ENCODE data around the gene ARHGEF10L. TPM values are rescaled to one million over a fixed set of nuclear protein-coding genes. Genes with fewer than 3 reads are reported as not detected.

Gene ARHGEF10L
- total RNA-seq, 1 experiment from 2014 or later, result 11.2 TPM

DNA sequence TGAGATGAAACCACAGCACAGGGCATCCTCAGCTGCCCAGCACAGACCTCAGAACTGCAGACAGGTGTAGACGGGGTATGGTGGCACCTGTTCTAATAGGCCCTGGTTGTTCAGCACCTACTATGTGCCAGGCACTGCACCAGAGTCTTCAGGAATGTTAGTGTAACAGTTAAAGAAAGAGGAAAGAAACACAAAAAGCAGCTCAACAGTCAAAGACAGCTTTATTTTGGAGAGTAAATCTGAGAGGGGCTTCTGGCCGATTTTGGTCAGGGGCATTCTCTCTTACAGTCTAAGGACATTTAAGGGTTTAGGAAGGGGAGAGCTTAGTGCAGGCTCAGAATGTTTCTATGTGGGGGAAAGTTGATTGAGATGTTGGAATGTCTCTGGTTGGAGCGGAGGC is 170.5 kb downstream of the ARHGEF10L start:
- ChIA-PET POLR2A (ENCODE audit: unreplicated experiment) (no interaction called here), CTCF (no interaction called here)
- ATAC-seq (no peak), DNase-seq (no peak)
- intact Hi-C loops (cut with micrococcal nuclease), result no loop called here
- Histone ChIP-seq H3K4me3 (ENCODE audit: low read length) (no peak overlapping the region), H3K27ac (ENCODE audit: low read length) (no peak overlapping the region), H4K20me1 (ENCODE audit: low read length) (no peaks in the 10 kb centered on the region), H3K79me2 (ENCODE audit: low read length) (no peaks in the 10 kb centered on the region), H3K36me3 (ENCODE audit: low read depth, low read length) (no peaks in the 10 kb centered on the region), H3K9me3 (ENCODE audit: low read length) (no peaks in the 10 kb centered on the region), H3F3A (ENCODE audit: low read length, unreplicated experiment) (no peaks in the 10 kb centered on the region), H3K9me2 (replicated peaks; ENCODE audit: low read length) (no peaks in the 10 kb centered on the region), H3K9ac (ENCODE audit: low read length) (no peak overlapping the region), H3K4me1 (ENCODE audit: insufficient read depth, low read length) (no peaks in the 10 kb centered on the region), H3K4me2 (ENCODE audit: low read length) (no peak overlapping the region), H3K27me3 (ENCODE audit: low read length) (peaks cover 8% of the 10 kb centered on the region; the same call in 1 of the 2 replicates), H2AFZ (ENCODE audit: low read length) (no peak overlapping the region)
- no TSS peak for BruUV-seq (replicated peaks)
- TF ChIP-seq, protein P1, sequence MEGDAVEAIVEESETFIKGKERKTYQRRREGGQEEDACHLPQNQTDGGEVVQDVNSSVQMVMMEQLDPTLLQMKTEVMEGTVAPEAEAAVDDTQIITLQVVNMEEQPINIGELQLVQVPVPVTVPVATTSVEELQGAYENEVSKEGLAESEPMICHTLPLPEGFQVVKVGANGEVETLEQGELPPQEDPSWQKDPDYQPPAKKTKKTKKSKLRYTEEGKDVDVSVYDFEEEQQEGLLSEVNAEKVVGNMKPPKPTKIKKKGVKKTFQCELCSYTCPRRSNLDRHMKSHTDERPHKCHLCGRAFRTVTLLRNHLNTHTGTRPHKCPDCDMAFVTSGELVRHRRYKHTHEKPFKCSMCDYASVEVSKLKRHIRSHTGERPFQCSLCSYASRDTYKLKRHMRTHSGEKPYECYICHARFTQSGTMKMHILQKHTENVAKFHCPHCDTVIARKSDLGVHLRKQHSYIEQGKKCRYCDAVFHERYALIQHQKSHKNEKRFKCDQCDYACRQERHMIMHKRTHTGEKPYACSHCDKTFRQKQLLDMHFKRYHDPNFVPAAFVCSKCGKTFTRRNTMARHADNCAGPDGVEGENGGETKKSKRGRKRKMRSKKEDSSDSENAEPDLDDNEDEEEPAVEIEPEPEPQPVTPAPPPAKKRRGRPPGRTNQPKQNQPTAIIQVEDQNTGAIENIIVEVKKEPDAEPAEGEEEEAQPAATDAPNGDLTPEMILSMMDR (conservative IDR thresholded peaks at IDR 0.05; ENCODE audit: low read depth, low read length), result no peak

DNA sequence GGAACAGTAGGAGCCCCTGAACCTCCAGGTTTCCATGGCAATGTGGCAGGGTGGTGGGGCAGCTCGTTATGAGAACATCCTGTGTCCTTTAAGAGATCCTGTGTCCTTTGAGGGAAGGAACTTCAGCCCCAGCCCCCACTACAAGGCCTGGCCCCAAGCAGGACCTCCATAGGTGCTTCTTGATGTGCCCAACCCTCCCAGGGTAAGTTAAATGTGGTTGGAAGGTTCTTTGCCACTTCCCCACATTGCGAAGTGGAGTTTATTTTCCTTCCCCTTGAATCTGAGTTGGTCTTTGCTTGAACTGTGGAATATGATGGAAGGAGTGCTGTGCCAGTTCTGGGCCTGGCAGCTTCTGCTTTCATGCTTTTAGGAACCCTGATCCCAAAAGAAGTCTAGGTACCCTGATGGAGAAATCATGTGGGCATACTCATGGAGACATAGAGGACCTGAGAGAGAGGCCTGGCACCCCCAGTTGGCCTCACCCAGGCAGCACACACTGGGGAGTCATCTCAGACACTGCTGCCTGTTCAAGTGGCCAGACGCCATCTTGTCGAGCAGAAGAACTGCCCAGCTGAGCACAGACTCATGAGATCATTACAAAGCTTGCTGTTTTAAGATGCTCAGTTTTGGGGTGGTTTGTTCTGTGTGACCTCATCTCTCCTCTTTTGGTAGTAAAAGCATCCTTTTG is 171.5 kb downstream of the ARHGEF10L start:
- ATAC-seq (no peak), DNase-seq (no peak)
- Histone ChIP-seq H3K4me2 (ENCODE audit: low read length) (no peak overlapping the region), H3K9me3 (ENCODE audit: low read length) (no peaks in the 10 kb centered on the region), H2AFZ (ENCODE audit: low read length) (no peak overlapping the region), H3K4me3 (ENCODE audit: low read length) (no peak overlapping the region), H3K79me2 (ENCODE audit: low read length) (no peaks in the 10 kb centered on the region), H3K4me1 (ENCODE audit: insufficient read depth, low read length) (no peaks in the 10 kb centered on the region), H3K9me2 (replicated peaks; ENCODE audit: low read length) (no peaks in the 10 kb centered on the region), H3F3A (ENCODE audit: low read length, unreplicated experiment) (no peaks in the 10 kb centered on the region), H3K27me3 (ENCODE audit: low read length) (peaks cover 7% of the 10 kb centered on the region; the same call in 1 of the 2 replicates), H3K9ac (ENCODE audit: low read length) (no peak overlapping the region), H3K27ac (ENCODE audit: low read length) (no peak overlapping the region), H4K20me1 (ENCODE audit: low read length) (no peaks in the 10 kb centered on the region), H3K36me3 (ENCODE audit: low read depth, low read length) (no peaks in the 10 kb centered on the region)
- ChIA-PET POLR2A (ENCODE audit: unreplicated experiment) (no interaction called here), CTCF (no interaction called here)
- intact Hi-C loops (cut with micrococcal nuclease), result no loop called here
- no peak for TF ChIP-seq EZH2 (IDR thresholded peaks at IDR 0.05; ENCODE audit: low read length, unreplicated experiment)
- TF ChIP-seq, protein P1 (conservative IDR thresholded peaks at IDR 0.05; ENCODE audit: low read depth, low read length), result no peak
- TF ChIP-seq EZH2phosphoT487 (IDR thresholded peaks at IDR 0.05; ENCODE audit: borderline replicate concordance, low read length), result no peak
- no TSS peak for BruUV-seq (replicated peaks)

DNA sequence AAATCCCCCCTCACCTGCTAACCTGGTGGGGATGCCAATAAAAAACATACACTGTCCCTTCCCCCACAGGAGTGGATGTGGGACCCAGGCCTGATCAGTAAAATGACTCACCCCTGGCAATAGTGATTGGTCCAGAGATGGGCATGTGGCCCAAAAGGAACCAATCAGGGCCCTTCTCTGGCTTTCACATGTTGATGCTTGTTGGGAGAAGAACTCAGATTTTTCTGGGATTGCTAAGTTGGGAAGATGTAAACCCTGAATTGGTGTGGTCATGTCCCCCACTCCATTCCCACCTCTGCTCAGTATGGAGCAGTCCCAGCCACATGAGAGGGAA is 172.0 kb downstream of the ARHGEF10L start:
- Histone ChIP-seq H2AFZ (ENCODE audit: low read length) (no peak overlapping the region), H3K4me3 (ENCODE audit: low read length) (no peak overlapping the region), H3K9me3 (ENCODE audit: low read length) (no peaks in the 10 kb centered on the region), H3K36me3 (ENCODE audit: low read depth, low read length) (no peaks in the 10 kb centered on the region), H3F3A (ENCODE audit: low read length, unreplicated experiment) (no peaks in the 10 kb centered on the region), H3K4me2 (ENCODE audit: low read length) (no peak overlapping the region), H3K9me2 (replicated peaks; ENCODE audit: low read length) (no peaks in the 10 kb centered on the region), H4K20me1 (ENCODE audit: low read length) (no peaks in the 10 kb centered on the region), H3K79me2 (ENCODE audit: low read length) (no peaks in the 10 kb centered on the region), H3K27me3 (ENCODE audit: low read length) (peaks cover 2% of the 10 kb centered on the region; the same call in 1 of the 2 replicates), H3K27ac (ENCODE audit: low read length) (no peak overlapping the region), H3K4me1 (ENCODE audit: insufficient read depth, low read length) (no peaks in the 10 kb centered on the region), H3K9ac (ENCODE audit: low read length) (no peak overlapping the region)
- CTCF ChIA-PET, result no interaction called here
- intact Hi-C loops (cut with micrococcal nuclease), result no loop called here
- POLR2A ChIA-PET (ENCODE audit: unreplicated experiment), result no interaction called here
- DNase-seq, result no peak
- no TSS peak for BruUV-seq (replicated peaks)
- no peak for ATAC-seq
- TF ChIP-seq EZH2 (IDR thresholded peaks at IDR 0.05; ENCODE audit: low read length, unreplicated experiment), result no peak
- no peak for TF ChIP-seq EZH2phosphoT487 (IDR thresholded peaks at IDR 0.05; ENCODE audit: borderline replicate concordance, low read length)
- TF ChIP-seq, protein P1 (conservative IDR thresholded peaks at IDR 0.05; ENCODE audit: low read depth, low read length), result no peak

Measured in PC-3 (cell line).